DMS153 (cell line): ENCODE data around the gene SLC24A3.

Source experiments
- DNase-seq: peaks from one replicate; lab custom pipeline; 2025; lab: John Stamatoyannopoulos, UW

The SLC24A3 gene

DNA sequence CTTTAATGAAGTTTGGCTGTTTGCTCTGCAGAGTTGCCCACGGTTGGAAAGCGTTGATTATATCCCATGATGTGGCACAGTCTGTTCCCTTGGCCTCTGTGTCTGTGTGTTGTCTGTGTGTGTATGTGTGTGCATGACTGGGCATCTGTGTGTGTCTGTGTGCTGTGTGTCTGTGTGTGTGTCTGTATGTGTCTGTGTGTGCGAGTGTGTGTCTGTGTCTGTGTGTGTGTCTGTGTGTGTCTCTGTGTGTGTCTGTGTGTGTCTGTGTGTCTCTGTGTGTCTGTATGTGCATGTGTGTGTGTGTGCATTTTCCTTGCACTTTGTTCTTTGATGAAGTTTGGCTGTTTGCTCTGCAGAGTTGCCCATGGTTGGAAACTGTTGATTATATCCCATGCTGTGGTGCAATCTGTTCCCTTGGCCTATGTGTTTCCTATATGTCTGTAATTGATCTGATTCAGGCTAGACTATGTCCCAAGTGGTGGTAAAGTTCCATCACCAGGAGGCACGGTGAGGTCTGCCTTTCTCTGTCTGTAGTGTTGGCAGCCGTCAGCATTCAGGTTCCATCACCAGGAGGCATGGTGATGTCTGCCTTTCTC, 467.6 kb downstream of the SLC24A3 start:
- no peak for DNase-seq

DNA sequence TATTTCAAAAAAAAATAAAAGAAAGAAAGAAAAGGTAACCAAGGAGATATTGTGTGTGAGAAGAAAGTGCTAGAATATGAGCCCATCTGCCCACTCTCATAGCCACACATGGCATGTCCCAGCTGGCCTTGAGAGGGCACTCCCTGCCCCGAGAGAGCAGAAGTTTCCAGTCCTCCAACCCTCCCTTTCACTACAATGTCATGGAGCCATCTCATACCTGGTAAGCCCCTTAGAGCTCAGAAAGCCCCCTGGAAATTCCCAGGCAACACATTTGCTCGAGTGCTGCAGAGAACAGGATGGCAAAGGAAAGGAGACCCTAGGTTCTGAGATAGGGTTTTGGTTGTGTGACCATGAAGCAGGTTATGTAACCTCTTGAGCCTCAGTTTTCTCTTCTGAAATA, 469.8 kb downstream of the SLC24A3 start:
- DNase-seq: no peak

DNA sequence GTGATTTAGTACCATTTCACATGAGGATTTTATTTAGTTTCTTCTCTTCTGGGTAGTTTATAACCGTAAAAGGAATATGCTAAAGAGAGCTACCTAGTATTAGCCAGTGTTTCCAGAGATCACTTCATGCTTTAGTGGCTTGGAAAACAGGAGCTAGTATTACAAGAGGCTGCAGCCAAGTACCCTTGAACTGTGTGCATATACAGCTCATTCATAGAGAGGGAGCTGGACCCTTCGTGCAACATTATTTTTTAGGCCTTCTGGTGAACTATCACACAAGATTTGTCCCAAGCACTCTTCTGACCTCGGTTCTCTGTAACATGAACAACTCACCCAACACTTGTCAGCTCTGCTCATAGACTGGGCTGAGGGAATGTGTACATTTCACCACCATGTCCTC, 470.7 kb downstream of the SLC24A3 start:
- no peak for DNase-seq

DNA sequence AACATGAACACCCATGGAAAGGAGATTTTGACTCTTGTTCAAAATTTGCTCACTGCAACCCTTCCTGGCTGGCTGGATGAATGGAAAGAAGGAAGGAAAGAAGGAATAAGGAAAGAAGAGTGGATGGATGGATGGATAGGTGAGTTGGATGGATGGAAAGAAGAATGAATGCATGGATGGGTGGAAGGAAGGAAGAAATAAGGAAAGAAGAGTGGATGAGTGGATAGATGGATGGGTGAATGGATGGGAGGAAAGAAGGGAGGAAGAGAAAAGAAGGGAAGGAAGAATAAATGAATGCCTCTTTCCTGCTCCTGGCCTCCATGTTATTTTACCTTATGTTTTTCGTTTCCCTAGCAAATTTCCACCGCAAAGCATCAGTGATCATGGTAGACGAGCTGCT, 471.4 kb downstream of the SLC24A3 start:
- no peak for DNase-seq

DNA sequence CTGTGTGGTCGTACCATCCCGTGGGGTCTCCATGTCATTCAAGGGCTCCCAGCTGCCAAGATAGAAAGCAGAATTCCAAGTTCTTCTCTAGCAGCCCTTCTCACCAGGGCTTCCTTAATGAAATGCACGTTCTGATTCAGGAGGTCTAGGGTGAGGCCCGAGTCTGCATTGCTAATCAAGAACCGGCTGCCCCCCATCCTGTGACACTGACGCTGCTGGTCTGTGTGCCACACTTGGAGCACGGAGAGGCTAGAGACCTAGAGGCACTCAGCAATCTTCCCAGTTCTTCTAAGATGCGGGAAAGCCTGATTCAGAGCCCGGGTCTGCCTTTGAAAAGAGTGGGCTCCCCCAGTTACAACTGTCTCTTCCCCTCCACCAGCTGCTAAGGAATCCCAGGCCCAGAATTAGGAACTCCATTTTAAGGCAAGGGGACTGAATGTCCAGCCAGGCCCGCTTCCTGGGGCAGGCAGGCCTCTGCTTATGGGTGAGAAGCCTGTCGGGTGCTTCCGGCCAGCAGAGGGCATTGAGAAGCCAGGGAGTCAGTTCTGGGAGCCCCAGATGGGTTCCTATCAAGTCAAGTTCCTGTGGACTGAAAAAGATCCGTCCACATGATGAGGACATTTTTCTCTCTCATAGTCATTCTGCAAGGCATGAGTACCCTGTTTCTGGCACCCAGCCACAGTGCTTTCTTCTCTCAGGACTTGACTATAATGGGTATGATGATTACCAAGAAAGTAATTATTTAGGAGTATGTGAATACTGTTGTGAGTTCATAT, 475.8 kb downstream of the SLC24A3 start:
- DNase-seq: no peak

DNA sequence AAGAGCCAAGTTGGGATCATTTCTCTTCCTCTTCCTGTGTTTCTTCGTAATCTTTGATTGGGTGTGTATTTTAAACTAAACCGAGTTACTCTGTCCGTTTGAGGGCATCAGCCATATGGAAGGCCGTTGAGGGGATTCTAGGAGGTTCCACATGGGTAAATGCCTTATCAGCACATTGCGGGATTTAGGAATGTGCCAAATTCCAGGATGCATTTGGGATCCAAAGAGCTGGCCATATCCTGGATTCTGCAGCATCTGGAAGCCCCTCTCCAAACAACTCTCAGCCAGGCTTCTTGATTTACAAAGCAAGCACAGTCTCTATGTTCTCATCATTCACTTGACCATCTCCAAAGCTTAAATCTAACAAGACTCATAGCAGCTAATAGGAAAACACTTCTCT, 478.0 kb downstream of the SLC24A3 start:
- DNase-seq: no peak

DNA sequence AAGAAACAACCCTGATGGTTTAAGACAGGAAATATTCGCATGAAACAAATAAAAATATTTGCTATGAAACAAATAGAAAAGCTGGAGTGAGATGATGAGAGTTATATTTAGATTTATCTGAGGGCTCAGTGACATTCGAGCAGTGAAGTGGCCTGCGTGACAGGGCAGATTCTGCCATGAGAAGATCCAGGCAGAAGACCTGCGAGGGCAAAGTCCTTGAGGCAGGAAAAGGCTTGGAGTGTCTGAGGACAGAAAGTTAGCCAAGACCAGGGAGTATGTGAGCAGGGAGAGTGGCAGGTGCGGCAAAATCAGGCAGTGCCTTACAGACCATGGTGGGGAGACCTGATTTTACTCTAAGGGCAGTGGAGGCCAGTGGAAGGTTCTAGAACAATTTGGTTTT, 478.7 kb downstream of the SLC24A3 start:
- DNase-seq: no peak

DNA sequence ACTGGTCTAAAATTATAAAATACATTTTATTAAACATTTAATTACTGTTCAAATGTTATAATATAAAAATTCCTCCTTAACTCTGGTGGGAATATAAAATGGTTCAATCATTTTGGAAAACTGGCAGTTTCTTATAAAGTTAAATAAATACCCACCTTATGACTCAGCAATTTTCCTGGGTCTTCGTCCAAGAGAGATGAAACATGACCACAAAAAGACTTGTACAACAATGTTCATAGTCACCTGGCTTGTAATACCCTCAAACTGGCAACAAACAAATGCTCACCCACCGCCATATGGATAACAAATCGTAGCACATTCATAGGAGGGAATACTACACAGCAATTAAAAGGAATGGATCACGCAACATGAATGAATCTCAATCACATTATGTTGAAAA, 479.7 kb downstream of the SLC24A3 start:
- no peak for DNase-seq

DNA sequence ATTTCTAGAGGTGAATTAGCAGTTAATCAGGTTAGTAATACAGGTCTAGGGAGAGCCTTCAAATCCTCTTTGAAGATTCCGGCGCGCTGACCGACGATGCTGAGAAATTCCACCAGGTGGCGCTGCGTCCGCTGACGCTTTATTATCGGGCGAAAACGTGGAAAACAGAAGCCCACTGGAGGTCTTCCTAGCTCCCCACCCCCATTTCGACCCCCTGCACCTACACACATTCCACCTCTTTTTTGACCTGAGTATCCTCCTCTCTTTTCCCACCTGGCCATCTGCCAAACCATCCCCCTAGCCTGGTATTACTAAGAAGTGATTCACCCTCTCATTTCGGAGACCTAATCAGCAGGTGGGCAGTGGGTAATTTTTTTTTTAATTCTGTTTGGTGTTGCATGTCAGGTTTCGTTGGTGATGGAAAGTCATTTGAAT, 480.3 kb downstream of the SLC24A3 start:
- peak; percentile 19 for DNase-seq

DNA sequence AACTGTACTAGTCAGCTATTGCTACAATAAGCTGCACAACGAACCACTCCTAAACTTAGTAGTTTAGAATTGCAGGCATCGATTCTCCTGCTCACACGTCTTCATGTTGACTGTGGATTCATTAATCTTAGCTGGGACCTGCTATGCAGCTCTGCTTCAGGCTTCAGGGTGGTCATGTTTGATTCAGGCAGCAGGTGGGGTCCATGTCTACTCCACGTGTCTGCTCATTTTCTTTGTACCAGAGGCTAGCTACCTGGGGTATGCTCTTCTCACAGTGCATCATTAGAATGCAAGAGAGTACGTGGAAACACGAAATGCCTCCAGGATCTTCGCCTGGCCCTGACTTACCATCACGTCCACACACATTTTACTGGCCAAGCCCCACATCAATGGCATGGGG, 481.1 kb downstream of the SLC24A3 start:
- DNase-seq: no peak

DNA sequence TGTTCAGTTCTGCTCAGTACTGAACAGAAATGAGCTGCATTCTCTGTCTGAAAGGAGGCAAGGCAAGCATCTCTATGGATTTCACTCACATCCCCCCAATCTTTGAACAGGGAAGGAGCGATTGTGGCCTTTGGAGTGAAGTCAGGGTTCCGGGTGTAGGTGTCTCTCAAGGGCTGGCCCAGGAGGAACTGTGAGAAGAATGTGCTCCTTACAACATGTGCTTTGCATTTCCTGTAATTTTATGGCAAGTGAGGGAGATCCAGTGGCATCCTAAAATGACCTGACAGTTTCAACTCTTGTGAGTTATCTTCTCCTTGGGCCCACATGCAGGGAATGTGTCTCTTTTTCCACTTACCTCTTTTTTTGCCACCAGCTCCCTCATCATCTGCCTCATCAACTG, 482.6 kb downstream of the SLC24A3 start:
- no peak for DNase-seq

DNA sequence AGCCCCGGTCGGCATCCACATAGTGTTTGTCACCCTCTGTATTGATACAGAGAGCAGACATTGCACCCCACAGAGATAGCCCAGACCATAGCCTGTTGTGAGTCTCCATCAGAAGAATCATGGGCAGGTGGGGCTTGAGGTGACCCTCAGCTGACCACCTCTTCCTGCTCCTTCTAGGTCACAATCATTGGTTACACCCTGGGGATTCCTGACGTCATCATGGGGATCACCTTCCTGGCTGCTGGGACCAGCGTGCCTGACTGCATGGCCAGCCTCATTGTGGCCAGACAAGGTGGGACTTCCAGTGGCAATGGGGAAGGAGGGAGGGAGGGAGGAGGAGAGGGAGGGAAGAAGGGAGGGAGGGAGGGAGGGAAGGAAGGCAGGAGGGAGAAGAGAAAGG, 484.2 kb downstream of the SLC24A3 start:
- DNase-seq: no peak

DNA sequence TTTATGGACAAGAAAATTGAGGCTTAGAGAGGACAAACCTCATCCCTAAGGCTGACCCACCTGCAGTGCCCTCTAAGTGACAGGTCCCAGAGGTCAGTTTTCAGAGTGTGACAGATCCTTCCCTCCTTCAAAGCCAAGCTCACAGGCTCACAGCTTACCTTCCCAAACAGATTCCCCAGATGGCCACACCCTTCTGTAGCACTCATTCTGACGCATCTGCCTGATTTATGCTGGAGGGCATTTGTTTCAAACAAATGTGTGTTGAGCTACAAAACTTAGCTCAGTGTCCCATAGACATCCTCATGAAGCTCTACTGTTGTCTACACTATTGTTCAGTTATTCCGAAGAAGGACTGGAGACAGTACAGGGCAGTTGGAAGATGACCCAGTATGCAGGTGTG, 485.0 kb downstream of the SLC24A3 start:
- no peak for DNase-seq

DNA sequence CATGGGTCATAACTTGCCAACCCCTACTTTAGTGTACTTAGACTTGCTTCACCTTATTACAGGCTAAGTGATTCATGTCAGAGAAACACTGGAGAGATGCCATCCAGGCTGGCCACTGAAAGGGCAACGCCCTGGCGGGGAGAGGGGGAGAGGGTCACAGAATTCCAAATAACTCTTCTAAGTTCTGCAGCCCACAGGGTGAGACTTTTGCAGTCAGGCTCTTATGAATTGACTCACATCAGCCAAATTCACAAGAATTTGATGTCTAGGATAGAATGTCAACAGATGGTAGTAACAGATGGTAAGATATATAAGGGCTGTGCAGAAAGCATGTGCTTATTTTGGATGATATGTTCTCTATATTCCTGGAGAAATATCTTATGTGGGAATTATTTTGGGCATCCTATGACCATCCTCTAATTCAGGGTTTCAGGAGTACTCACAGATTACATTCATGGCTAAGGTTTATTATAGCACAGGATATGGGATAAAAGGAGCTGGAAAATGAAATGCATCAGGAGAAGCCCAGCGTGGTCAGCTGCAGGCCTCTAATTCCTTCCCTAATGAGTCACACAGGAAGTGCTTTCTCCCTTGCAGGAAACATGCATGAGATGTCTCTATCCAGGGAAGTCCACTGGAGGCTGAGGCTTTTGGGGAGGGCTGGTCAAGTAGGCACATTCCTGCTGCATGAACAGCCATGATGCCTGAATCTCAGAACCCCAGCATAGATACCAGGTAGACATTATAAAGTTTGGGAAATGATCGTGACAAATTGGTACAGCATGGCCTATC, 486.9 kb downstream of the SLC24A3 start:
- DNase-seq: no peak

DNA sequence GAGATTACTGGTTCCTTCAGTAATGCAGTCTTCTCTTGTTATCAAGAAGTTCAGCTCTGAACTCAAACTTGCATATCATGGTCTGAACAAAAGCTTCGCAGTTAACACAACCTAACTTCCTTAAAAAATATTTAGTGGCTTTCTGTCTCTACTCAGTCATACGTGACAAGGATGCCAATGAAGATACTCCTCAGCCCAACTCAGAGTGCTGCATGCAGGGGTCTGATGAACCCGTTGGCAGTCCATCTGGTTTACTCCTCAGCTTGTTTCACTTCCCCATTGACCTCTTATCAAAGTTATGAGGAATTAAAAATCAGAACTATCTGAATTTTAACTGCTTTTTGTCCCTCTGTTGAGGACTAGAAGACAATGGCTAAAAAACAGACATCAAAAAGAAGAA, 489.0 kb downstream of the SLC24A3 start:
- DNase-seq: no peak

DNA sequence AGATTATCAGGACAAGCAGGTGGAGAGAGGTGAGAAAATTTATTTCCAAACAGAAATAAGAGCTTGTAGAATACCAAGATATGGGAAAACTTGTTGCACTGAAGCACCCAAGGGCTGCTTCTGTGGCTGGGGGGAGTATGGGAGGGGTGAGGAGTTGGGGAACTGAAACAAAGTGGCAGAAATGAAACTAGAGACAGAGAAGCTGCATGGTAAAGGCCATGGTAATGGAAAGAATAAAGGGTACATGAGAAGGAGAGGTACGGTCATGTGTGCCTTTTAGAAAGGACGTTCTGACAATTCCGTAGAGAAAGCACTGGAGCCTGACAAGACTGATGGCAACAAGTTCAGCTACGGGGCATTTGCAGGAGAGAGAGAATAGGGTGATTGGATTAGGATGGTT, 494.0 kb downstream of the SLC24A3 start:
- DNase-seq: no peak

DNA sequence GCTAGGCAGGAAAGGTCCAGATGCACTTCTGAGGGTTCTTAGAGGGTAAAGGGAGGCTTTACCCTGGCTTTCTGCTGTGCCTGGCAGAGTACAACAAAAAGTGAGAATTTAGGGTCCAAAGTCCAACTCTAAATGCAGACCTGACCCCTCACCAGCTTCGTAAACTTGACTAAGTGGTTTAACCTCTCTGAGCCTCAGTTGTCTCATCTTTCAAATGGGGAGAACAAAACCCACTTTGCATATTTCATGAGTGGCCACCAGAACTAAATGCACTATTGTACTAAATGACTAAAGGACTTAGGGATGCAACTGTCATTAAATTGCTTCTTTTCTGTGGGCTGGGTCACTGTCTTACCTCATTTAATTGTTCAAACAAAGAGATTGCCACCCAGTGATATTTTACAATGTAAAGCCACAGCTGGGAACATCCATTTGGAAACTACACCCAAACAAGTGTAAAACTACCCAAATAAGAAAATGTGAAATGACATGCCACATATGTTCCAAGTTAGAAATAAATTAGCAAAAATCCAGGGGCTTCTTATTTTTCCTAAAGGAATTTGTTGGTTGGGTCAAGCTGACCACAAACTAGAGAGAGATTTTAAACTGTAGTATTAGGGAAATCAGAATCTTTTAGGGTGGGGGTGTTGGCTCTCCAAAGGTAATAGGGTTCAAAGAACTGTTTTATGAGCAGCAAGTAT, 497.3 kb downstream of the SLC24A3 start:
- no peak for DNase-seq

DNA sequence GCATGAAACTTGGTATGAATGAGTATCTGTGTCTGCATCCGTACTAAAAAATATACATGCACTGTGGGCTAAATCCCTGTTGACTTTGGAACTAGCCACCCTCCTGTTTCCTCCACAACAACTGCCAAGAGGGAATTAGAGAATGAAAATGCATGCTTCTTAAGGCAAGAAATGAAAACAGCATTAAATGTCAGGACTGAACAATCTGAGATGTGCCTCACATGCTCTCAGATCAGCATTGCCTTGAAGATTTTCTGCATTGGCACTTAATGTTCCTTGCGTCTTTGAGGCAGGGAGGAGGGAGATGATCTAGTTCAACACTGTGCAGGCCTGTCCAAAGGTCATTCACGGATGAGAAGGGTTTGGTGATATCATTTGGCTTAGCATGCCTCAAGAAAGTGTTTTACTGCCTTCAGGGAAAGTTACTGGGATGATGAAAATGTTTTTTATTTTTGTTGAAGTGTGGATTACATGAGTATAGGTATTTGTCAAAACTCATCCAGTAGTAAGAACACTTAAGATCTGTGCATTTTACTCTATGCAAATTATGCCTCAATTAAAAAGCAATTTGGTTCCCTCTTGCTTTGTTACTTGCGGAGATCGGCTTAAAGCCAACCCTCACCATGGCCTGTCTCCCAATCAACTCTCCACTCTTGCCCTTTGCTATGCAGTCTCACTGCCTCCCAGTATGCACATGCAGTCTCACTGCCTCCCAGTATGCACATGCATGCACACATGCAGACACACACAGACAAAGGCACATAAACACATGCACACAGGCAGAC, 498.1 kb downstream of the SLC24A3 start:
- DNase-seq: no peak

DNA sequence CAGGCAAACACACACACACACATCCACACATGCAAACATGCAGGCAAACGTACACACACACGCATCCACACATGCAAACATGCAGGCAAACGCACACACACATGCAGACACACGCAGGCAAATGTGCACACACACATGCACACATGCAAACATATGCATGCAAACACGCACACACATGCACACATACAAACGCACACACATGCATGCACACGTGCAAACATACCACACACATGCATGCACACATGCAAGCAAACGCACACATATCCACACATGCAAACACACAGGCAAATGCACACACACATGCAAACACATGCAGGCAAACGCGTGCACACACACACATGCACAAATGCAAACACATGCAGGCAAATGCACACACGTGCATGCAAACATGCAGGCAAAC, 498.7 kb downstream of the SLC24A3 start:
- no peak for DNase-seq

DNA sequence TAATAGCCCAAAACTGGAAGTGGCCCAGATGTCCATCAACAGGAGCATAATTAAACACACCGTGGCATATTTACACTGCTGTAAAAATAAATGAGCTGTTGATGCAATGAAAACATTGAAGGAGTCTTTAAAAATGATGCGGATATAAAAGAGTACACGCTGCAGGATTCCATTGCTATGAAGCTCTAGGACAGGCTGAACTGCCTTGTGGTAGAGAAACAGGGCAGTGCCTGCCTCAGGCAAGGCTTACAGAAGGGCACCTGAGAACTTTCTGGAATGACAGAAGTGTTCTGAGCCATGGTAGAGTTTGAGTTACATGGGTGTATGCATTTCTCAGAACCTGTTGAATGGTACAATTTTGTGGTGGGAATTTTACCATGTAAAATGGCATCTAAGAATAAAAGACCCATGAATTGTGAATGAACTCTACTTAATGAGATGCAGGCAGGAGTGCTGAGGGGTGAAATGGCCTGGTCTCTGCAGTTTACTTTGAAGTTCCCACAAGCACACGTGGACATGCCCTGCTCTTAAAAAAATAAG, 500.3 kb downstream of the SLC24A3 start:
- DNase-seq: no peak

DNA sequence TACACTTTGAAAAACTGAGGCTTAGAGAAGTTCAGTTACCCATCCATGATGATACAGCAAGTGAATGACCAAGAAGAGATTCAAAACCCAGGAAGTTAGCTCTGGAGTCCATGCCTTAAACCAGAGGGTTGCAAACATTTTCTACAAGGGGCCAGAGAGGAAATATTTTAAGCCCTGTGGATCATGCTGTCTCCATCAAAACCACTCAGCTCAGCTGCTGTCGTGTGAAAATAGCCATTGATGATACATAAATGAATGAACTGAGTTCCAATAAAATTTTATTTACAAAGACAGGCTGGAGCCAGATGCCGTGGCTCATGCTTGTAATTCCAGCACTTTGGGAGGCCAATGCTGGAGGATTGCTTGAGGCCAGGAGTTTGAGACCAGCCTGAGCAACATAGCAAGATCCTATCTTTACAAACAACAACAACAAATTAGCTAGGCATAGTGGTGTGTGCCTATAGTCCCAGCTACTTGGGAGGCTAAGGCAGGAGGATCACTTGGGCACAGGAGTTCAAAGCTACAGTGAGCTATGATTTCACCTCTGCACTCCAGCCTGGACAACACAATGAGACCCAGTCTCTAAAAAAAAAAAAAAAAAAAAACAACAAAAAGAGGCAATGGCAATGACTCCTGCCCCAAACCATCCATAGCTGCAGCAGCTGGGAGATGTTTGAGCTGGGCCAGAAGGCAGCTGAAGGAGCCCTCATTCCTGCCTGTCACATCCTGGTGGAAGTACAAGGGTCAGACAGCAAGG, 501.6 kb downstream of the SLC24A3 start:
- DNase-seq: no peak
